ENCODE measurements around the gene SEPSECS. TPM values are rescaled to one million over a fixed set of nuclear protein-coding genes. Genes with fewer than 3 reads are reported as not detected.

Gene SEPSECS
- total RNA-seq, 4 donors from 2014 or later = 4.7 to 7.7 (median 6.8) TPM

DNA sequence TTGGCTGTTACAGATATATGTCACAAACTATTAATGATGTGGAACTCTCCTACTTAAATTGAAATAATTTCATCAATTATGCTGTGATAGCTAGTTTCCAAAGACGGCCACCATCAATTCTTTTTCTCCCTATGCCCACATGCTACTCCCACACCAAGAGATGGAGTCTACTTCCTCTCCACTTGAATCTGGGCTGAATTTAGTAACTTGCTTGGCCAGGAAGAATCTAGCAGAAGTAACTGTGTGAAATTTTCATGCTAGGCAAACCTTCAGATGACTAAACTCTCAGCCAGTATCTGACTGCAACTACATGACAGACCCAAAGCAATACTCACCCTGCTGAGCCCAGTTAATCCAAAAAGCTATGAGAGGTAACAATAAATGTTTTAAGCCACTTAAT, 3.2 kb downstream of the SEPSECS start:
- ATAC-seq (ENCODE audit: low FRiP score) = no peak
- TF ChIP-seq, protein P1, sequence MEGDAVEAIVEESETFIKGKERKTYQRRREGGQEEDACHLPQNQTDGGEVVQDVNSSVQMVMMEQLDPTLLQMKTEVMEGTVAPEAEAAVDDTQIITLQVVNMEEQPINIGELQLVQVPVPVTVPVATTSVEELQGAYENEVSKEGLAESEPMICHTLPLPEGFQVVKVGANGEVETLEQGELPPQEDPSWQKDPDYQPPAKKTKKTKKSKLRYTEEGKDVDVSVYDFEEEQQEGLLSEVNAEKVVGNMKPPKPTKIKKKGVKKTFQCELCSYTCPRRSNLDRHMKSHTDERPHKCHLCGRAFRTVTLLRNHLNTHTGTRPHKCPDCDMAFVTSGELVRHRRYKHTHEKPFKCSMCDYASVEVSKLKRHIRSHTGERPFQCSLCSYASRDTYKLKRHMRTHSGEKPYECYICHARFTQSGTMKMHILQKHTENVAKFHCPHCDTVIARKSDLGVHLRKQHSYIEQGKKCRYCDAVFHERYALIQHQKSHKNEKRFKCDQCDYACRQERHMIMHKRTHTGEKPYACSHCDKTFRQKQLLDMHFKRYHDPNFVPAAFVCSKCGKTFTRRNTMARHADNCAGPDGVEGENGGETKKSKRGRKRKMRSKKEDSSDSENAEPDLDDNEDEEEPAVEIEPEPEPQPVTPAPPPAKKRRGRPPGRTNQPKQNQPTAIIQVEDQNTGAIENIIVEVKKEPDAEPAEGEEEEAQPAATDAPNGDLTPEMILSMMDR (IDR thresholded peaks at IDR 0.05) = no peak
- no peak for DNase-seq (ENCODE audit: low spot score)

DNA sequence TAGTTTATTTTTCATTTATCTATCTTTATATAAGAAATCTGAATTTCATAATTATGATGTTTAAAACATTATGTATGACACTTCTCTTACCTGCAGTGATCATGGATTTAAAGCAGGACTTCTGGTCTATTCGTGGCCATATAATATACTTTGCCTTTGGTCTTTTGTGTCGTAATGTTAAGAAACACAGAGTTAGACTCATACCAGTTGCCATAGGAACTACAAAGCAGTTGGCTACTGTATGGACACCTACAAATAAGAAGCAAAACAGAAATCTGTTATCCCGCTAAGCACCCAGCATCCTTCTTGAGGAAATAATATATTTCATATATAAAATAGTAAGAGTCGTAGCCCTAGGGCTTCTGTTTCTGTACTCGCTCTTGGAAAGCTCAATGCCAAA, 4.3 kb downstream of the SEPSECS start:
- TF ChIP-seq, protein P1 (IDR thresholded peaks at IDR 0.05) = no peak
- ATAC-seq (ENCODE audit: low FRiP score) (no peak), DNase-seq (ENCODE audit: low spot score) (no peak)

DNA sequence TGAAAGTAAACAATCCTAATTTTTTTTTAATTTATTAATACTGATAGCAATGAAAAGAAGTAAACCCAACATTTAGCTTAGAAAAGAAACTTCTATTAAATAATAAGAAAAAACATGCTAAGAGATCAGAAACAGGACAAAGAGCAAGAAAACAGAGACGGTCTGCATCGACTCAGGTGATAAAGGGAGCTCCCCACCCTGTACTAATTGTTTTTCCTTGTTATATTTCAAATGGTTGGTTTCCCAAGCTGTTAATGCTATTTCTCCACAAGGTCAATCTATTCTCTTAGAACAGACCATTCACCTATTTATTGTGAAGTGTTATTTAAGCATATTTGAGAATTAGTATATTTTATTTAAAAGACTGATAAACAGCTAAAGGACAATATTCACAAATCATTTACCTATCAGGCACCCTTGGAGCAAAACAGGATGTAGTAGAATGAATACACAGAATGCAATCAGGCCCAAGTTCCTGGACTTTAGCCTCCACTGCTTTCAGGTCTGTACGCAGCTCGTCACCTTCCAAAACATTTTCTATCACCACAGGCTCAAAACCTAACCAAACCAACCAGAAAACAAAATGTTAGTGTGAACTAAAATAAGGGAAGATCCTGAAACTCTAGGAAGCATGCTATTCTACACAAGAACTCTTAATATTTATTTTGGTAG, 5.5 kb downstream of the SEPSECS start:
- no peak for ATAC-seq (ENCODE audit: low FRiP score)
- TF ChIP-seq, protein P1 (IDR thresholded peaks at IDR 0.05) = no peak
- DNase-seq (ENCODE audit: low spot score) = no peak

DNA sequence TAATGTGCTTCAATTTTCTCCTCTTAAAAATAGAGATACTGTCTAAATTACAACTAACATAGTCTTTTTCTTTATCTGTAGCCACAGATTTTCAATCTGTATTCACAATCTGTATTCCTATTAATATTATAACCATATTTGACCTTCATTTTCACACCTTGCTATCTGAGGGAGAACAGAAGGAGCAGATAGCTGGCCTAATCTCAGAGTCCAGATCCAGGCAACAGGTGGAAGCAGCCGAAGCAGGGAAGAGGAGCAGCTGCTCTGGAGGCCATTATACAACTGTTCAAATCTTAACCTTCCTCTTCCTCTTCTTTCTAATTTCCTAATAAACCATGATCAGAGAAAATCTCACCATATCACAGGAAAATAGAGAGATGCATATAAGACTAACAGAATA, 14.2 kb downstream of the SEPSECS start:
- no peak for DNase-seq (ENCODE audit: low spot score)
- TF ChIP-seq, protein P1 (IDR thresholded peaks at IDR 0.05) = no peak
- ATAC-seq (ENCODE audit: low FRiP score) = no peak

DNA sequence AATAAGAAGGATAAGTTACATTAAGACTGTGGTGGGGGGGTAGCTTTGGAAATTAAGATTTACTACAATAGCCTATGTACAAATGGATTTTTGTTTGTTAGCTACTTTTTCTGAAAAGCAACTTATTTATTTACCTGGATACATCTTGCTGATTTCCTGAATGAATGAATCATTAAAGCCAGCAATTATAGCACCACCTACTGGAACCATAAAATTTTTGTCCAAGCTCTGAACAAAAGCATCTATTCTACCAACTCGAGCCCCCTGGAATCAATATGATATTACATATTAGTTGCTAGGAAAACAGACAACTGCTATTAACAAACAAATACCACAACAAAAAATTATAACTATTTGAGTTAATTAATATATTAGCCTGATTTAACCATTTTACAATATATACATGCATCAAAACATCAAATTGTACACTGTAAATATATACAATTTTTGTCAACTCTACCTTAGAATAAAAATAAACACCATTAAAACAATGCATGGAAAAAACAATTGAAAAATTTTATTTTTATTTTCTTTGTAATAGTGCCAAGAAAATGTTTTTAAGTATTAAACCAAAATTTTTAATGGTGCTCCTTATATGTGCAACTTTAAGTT, 15.3 kb downstream of the SEPSECS start:
- no peak for ATAC-seq (ENCODE audit: low FRiP score)
- TF ChIP-seq, protein P1 (IDR thresholded peaks at IDR 0.05) = no peak
- no peak for DNase-seq (ENCODE audit: low spot score)

DNA sequence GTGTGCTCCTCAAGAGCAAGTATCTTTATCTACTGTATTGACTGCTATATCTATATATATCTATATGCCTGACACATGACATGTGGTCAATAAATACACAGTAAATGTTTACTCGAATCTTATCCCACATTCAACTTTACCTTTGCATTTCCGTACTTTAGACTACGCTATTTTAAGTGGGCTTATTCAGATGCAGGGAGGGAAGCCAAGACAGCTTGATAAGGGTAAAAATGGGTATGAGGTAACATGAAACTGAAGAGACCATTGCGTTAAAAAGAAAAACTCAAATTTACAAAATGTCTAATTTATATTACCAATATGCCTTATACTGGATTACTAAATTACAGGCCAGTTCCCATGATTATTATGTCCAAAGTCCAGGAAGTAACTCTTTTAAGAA, 17.8 kb downstream of the SEPSECS start:
- TF ChIP-seq, protein P1 (IDR thresholded peaks at IDR 0.05) = no peak
- ATAC-seq (ENCODE audit: low FRiP score) (no peak), DNase-seq (ENCODE audit: low spot score) (no peak)

DNA sequence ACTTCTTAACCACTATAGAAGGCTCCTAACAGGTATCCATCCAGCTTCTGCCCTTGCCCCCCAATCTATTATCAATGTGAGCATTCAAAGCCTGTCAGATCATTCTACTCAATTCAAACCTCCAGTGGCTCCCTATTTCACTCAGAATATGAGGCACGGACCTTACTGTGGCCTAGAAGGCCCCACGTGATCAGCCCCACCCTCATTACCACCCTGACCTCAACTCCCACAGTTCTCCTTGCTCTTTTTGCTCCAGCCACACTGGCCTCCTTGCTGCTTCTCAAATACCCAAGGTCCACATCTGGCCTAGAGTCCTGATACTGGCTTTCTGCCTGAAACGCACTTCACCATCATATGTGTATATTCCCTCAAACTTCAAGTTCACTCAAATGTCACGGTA, 18.7 kb downstream of the SEPSECS start:
- ATAC-seq (ENCODE audit: low FRiP score) = no peak
- no peak for DNase-seq (ENCODE audit: low spot score)
- TF ChIP-seq, protein P1 (IDR thresholded peaks at IDR 0.05) = no peak

Measured in omental fat pad (tissue), 4 donors.